Stimulated activated CD4-positive, alpha-beta T cell treated with anti-CD3 and anti-CD28 coated beads, Interleukin-4, amount 100 ng/mL, for 48 hours (primary cell): ENCODE measurements around the gene MICAL2.

Experiments
- DNase-seq, 2 donors: peaks; one replicate each; pipeline ENCODE4 v3.0.0-alpha.2; 2020; ENCODE audit warnings: low read depth in 2 of 2

Gene MICAL2

GRCh38 chr11:12156301-12157140, 46.1 kb downstream of the MICAL2 start:
- DNase-seq = no peak

GRCh38 chr11:12157241-12157661, 46.9 kb downstream of the MICAL2 start:
- no peak for DNase-seq

GRCh38 chr11:12158909-12159308, 48.5 kb downstream of the MICAL2 start:
- DNase-seq = no peak

GRCh38 chr11:12159351-12160099, 49.1 kb downstream of the MICAL2 start:
- DNase-seq = no peak

- no peak for DNase-seq
These were observed 49.8 kb downstream of the MICAL2 start for GRCh38 chr11:12160231-12160630.

GRCh38 chr11:12160680-12161079, 50.3 kb downstream of the MICAL2 start:
- DNase-seq = no peak

- no peak for DNase-seq
These were observed 50.7 kb downstream of the MICAL2 start for GRCh38 chr11:12161137-12161536.

GRCh38 chr11:12161603-12162350, 51.4 kb downstream of the MICAL2 start:
- no peak for DNase-seq

- DNase-seq = no peak
These were observed 52.3 kb downstream of the MICAL2 start for GRCh38 chr11:12162652-12163051.

GRCh38 chr11:12163181-12163941, 53.0 kb downstream of the MICAL2 start:
- no peak for DNase-seq

- DNase-seq = no peak
These were observed 53.9 kb downstream of the MICAL2 start for GRCh38 chr11:12164061-12165014.

GRCh38 chr11:12165237-12165875, 55.0 kb downstream of the MICAL2 start:
- no peak for DNase-seq

- DNase-seq = no peak
These were observed 56.1 kb downstream of the MICAL2 start for GRCh38 chr11:12166299-12167060.

- no peak for DNase-seq
These were observed 56.9 kb downstream of the MICAL2 start for GRCh38 chr11:12167061-12168000.

- no peak for DNase-seq
These were observed 57.7 kb downstream of the MICAL2 start for GRCh38 chr11:12168114-12168513.

GRCh38 chr11:12169822-12170221, 59.4 kb downstream of the MICAL2 start:
- DNase-seq = no peak

GRCh38 chr11:12170501-12170900, 60.1 kb downstream of the MICAL2 start:
- DNase-seq = no peak

- DNase-seq = no peak
These were observed 60.6 kb downstream of the MICAL2 start for GRCh38 chr11:12170984-12171383.
